CD4-positive, alpha-beta T cell treated with Interleukin-12 subunit alpha and Interleukin-12 subunit beta, for 1 hour (primary cell): ENCODE measurements around the gene ATF7IP2.
A peak's percentile ranks its signal among the peaks of the same experiment; 100 is the strongest.

Experiments used
- DNase-seq: peaks from one replicate; pipeline ENCODE4 v3.0.0-alpha.2; 2020

Gene ATF7IP2

GRCh38 chr16:10517868-10518267 is 132.0 kb downstream of the ATF7IP2 start:
- DNase-seq: no peak

GRCh38 chr16:10518479-10519041 is 132.7 kb downstream of the ATF7IP2 start:
- no peak for DNase-seq

- no peak for DNase-seq
Measured at GRCh38 chr16:10519297-10519696, 133.4 kb downstream of the ATF7IP2 start.

- DNase-seq: no peak
Measured at GRCh38 chr16:10519929-10520868, 134.3 kb downstream of the ATF7IP2 start.

- DNase-seq: no peak
Measured at GRCh38 chr16:10520869-10521578, 135.2 kb downstream of the ATF7IP2 start.

- DNase-seq: peak; percentile 57
Measured at GRCh38 chr16:10521681-10522274, 135.9 kb downstream of the ATF7IP2 start.

GRCh38 chr16:10522966-10523365 is 137.1 kb downstream of the ATF7IP2 start:
- DNase-seq: no peak

- DNase-seq: no peak
Measured at GRCh38 chr16:10525214-10525825, 139.5 kb downstream of the ATF7IP2 start.

- DNase-seq: no peak
Measured at GRCh38 chr16:10526962-10527361, 141.1 kb downstream of the ATF7IP2 start.

GRCh38 chr16:10528635-10529034 is 142.8 kb downstream of the ATF7IP2 start:
- no peak for DNase-seq

GRCh38 chr16:10529895-10530669 is 144.2 kb downstream of the ATF7IP2 start:
- no peak for DNase-seq

GRCh38 chr16:10530685-10531084 is 144.8 kb downstream of the ATF7IP2 start:
- DNase-seq: no peak

GRCh38 chr16:10531582-10531981 is 145.7 kb downstream of the ATF7IP2 start:
- DNase-seq: no peak
